Upper lobe of left lung (tissue), 4 donors: ENCODE data around the gene UBE2F.
"Not testable (repeated sequence)": the region's sequence is repeated elsewhere in the genome, so short reads cannot be mapped to it uniquely, and the experiment has no call there.

Experiments
- CTCF ChIP-seq, 6 experiments: fragments of 450-650 bp in 4 of 6; fragments of 200-600 bp in 2 of 6; sonication (generic) in 2 of 6; IDR thresholded peaks; one replicate each; pipeline ENCODE4 v1.5.1; 2016 to 2019; ENCODE audit warnings: antibody characterized with exemption in 6 of 6
- POLR2A ChIP-seq, 4 donors: fragments of 450-650 bp; IDR thresholded peaks; one replicate each; pipeline ENCODE4 v1.5.1; 2016 to 2017; ENCODE audit warnings: antibody characterized with exemption in 4 of 4, mild to moderate bottlenecking in 2 of 4

DNA sequence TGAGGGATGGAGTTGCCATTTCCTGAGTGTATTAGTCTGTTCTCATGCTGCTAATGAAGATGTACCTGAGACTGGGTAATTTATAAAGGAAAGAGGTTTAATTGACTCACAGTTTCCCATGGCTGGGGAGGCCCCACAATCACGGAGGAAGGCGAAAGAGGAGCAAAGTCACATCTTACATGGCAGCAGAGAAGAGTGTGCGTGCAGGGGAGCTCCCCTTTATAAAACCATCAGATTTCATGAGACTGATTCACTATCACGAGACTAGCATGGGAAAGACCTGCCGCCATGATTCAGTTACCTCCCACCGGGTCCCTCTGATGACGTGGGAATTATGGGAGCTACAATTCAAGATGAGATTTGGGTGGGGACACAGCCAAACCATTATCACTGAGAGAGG, 99.9 kb downstream of the UBE2F start:
- not testable (repeated sequence) for TF ChIP-seq CTCF, POLR2A (IDR thresholded peaks at IDR 0.05)
